GM12878 (cell line): ENCODE results near the gene BSN.

Source experiments
- CTCF ChIP-seq, 3 experiments: IDR thresholded peaks in 2 of 3; conservative IDR thresholded peaks in 1 of 3; 2 replicates each; pipeline ENCODE4 v1.5.1; 2011; ENCODE audit warnings: low read depth in 3 of 3, low read length in 3 of 3, mild to moderate bottlenecking in 3 of 3, control low read depth in 2 of 3, moderate library complexity in 2 of 3, inconsistent platforms in 1 of 3, mixed read lengths in 1 of 3; ENCODE audit not compliant: control insufficient read depth in 2 of 3, insufficient read depth in 1 of 3; ENCODE audit errors: extremely low read depth in 1 of 3
- HCFC1 ChIP-seq: fragments of 150-350 bp; IDR thresholded peaks from 2 replicates; pipeline ENCODE4 v1.6.1; 2014; ENCODE audit warnings: low read length
- MEF2B ChIP-seq: fragments of 450-650 bp; IDR thresholded peaks from 2 replicates; pipeline ENCODE4 v1.6.1; 2018; ENCODE audit warnings: mild to moderate bottlenecking, moderate library complexity; ENCODE audit not compliant: partially characterized antibody, poor library complexity, severe bottlenecking
- POLR2A ChIP-seq: IDR thresholded peaks from 2 replicates; pipeline ENCODE4 v1.6.1; 2011; ENCODE audit warnings: low read depth, mild to moderate bottlenecking, low read length
- SREBF1 ChIP-seq: IDR thresholded peaks from 2 replicates; pipeline ENCODE4 v1.6.1; 2012; ENCODE audit warnings: mild to moderate bottlenecking, low read length

- TF ChIP-seq MEF2B = no peak
- TF ChIP-seq POLR2A = no peak
- no peak for TF ChIP-seq CTCF (IDR thresholded peaks at IDR 0.05 in 2 of 3, conservative IDR thresholded peaks at IDR 0.05 in 1 of 3; ENCODE audit: control insufficient read depth in 2 of 3, extremely low read depth in 1 of 3, insufficient read depth in 1 of 3, low read depth in 3 of 3, low read length in 3 of 3)
- no peak for TF ChIP-seq SREBF1
- no peak for TF ChIP-seq HCFC1
Observed at GRCh38 chr3:49553324-49553691, 969 bp upstream of the BSN start.
